GM12874 (cell line): ENCODE measurements around the gene ORM2.

ENCODE experiments used
- TF ChIP-seq, protein P1 (sequence below): IDR thresholded peaks from 2 replicates; pipeline ENCODE4 v1.5.1; 2011; ENCODE audit warnings: low read depth, mild to moderate bottlenecking, control low read depth, low read length, moderate library complexity; ENCODE audit not compliant: insufficient read depth

Gene ORM2

DNA sequence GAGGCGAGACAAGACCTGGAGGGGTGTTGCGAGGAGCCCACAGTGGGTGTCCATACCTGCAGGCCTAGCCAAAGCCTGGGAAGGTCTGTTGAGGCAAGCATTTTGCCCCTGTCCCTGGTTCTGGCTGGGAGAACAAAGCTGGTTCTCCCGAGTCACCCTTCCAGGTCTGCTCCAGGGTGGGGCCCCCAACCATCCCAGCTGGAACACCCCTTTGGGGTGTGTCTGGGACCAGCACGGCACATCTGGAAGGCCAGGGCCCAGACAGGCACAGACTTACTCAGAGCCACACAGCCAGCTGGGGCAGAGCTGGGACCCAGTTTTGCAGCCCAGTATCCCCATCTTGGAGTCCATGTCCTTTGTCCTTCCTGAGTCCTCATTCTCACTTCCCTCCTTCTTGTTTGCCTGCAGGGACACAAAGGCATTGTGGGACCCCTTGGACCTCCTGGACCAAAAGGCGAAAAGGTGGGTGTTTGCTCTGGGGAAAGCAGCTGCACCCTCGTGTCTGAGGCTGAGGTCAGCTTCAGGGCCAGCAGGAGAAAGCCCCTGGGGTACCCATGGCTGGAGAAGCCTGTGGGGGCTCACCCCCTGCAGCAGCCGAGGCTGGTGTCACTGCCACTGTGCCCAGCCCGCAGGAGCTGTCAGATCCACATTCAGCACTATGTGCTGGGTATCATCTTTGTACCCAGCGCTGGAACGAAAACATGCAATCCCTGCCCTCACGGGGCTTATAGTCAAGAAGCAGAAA lies 45.2 kb upstream of the ORM2 start:
- TF ChIP-seq, protein P1, sequence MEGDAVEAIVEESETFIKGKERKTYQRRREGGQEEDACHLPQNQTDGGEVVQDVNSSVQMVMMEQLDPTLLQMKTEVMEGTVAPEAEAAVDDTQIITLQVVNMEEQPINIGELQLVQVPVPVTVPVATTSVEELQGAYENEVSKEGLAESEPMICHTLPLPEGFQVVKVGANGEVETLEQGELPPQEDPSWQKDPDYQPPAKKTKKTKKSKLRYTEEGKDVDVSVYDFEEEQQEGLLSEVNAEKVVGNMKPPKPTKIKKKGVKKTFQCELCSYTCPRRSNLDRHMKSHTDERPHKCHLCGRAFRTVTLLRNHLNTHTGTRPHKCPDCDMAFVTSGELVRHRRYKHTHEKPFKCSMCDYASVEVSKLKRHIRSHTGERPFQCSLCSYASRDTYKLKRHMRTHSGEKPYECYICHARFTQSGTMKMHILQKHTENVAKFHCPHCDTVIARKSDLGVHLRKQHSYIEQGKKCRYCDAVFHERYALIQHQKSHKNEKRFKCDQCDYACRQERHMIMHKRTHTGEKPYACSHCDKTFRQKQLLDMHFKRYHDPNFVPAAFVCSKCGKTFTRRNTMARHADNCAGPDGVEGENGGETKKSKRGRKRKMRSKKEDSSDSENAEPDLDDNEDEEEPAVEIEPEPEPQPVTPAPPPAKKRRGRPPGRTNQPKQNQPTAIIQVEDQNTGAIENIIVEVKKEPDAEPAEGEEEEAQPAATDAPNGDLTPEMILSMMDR = no peak

DNA sequence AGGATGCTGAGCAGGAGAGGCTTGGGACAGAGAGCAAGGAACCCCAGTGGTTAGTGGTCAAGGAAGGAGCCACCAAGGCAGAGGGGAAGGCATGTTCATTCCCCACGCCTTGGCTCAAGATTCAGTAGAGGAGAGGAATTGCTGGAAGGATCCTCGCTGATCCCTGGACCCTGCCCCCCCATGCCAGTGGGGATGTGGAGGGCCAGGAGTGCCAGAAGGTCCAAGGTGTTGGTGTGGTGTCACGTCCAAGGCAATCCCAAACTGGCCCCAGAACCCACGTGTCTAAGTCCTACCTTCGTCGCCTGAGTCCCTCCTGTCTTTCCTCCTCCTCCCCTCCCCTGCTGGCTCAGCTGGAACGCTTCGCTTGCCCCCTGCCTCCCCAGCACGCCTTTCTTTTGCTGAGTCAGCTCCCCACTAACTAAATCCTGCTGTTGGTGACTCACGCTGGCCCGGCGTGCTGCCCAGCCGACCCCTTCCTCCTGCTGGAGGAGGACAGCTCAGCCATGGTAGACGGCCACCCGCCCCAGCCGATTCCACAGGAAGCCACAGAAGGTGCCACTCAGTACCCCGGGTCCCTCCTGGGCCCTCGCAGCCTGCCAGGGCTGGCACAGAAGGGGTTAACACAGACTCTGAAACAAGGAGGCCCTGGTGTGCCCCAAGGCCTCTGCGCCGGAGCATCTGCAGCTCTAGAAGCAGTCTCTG lies 44.4 kb upstream of the ORM2 start:
- TF ChIP-seq, protein P1 = no peak

DNA sequence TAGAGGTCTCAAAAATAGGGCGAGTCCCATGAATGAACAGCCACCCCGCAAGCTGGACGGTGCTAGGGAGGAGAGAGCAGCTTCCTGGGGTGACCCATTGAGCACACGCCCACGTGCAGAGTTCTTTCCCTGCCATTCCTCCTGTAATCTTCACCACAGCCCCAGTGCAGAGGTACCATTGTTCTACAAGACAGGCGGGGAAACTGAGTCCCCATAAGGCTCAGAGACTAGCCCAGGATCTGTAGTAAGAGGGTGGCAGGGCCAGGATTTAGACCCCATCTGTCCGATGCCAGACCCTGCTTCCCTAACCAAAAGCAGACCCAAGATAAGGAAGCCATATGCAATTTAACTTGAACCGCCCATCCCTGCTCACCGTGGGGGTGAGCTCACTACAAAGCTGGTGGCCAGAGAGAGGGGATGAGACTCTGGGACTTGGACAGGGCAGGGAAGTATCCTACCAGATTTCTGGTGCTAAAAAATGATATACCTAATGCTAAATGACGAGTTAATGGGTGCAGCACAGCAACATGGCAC lies 43.5 kb upstream of the ORM2 start:
- TF ChIP-seq, protein P1 = no peak

DNA sequence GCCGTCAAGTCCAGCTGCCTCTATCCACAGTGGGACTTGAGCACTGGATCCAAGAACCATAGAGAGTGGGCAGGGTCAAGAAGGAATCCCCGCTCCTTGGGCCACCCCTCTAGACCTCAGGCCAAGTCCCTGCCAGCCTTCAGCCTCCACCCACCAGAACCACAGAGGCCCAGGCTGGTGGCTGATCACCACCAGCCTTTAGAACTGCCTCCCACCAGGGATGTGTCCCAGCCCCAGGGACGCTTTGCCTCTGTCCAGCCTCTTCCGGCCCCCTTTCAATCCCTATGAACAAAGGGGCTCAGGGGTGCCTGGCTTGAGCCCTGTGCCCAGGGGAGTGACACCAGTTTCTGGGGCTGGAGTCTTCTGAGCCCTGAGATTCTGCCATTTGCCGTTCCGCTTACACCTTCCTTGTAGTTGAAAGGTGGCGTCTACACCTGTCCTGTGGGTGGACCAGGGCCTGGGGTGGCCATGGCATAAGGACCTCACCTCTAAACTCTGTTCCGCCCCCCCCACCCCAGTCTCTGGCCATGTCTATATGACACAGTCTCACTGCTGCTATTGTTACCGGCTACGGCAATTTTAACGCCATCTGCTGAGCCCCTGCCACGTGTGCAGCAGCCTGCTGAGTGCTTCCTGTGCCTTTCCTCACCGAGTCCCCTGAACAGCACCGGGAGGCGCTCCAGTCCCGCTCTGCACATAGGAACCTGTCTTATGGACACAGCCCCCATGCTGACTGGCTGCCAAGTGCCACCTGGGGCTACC lies 42.5 kb upstream of the ORM2 start:
- TF ChIP-seq, protein P1 = no peak

DNA sequence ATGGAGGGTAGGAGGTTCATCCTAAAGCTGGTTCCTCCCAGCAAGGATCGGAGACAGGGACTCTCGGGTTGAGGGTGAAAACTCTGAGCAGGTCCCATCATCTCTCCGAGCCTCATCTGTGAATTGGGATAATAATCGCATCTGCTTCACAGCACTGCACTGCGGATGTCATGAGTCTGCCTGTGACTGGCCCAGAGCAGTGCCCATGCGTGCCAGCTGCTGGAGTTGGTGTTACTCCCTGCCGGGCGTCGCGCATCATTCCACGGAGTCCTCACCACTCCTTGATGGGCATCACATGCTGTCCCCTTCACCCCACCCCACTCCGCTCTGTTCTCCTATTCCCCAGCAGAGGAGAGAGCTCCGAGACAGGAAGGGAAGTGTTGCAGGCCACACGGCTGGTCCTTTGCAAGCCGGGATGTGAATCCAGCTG lies 41.9 kb upstream of the ORM2 start:
- TF ChIP-seq, protein P1 = no peak

DNA sequence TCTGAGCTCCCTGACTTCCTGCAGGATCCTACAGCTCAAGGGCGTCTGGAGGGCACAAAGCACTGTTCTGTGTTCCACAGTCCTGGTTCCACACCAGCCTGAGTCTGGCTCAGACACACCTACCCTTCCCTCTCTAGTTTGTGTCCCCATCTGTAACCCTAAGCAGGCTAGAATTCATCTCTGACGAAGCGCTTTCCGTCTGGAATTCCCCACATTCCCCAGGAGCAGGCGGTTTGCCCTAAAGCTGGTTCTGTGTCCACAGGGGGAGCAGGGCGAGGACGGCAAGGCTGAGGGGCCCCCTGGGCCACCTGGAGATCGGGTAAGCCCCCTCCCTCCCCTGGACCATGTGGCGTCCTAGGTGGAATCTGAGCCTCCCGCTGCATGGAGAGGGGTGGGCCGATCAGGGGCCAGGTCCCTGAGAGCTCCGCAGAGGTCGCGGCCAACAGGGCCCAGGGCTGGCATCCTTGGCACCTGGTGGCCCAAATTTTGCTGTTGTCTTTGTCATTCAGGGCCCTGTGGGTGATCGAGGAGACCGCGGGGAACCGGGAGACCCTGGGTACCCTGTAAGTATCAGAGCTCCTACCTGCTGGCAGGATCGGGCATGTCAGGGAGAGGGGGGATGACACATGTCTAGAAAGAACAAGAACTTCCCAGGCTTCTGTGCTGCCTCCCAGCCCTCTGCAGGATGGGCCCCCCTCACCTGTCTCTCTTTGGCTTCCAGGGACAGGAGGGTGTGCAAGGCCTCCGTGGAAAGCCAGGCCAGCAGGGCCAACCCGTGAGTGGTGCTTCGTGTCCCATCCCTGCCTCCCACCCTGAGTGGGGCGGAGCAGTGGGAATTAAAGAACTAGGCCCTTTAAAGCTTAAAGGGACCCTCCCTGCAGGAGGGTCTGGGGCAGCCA lies 41.2 kb upstream of the ORM2 start:
- TF ChIP-seq, protein P1 = no peak
